K562 (cell line): ENCODE data around the gene PHTF2. TPM values are rescaled to one million over a fixed set of nuclear protein-coding genes. Genes with fewer than 3 reads are reported as not detected.

Source experiments
- ATAC-seq: fragments of 200-7000 bp; cut with Tn5 transposase; 3 replicates; pipeline ENCODE4 v1.9.1; 2020; ENCODE audit warnings: moderate library complexity
- BruUV-seq: library from RNA; stranded (reverse); fragments of 400-500 nt; replicated peaks from 2 replicates; lab custom pipeline; 2021; lab: Mats Ljungman, UMichigan
- CTCF ChIA-PET: fragments of 300-600 bp; formaldehyde crosslinking; extraction: SDS; loops from one replicate; lab custom pipeline; 2021; ENCODE audit warnings: low intra/inter-chr PET ratio; lab: Yijun Ruan, JAX
- POLR2A ChIA-PET: fragments of 300-600, 350-650 bp; sonication (Branson Sonifier 250); formaldehyde crosslinking; extraction: SDS; loops from one replicate; lab custom pipeline; 2021; ENCODE audit warnings: antibody characterized with exemption, inconsistent platforms; lab: Yijun Ruan, JAX
- DNase-seq, 4 experiments: peaks; one replicate each; pipeline versions ENCODE4 v3.0.0 to v3.0.0-alpha.2; 2011 to 2018; ENCODE audit warnings: low spot score in 3 of 4, mixed read lengths in 3 of 4; ENCODE audit errors: extremely low read depth in 1 of 4
- FAIRE-seq: peaks from 2 replicates; lab custom pipeline; 2011; peaks lifted over from hg19 to GRCh38; lab: Jason Lieb, UNC
- H2AFZ ChIP-seq: 2 replicates; pipeline ENCODE4 v1.6.0; 2011; ENCODE audit warnings: low read depth, low read length, control low read depth, inconsistent platforms
- H3K27ac ChIP-seq: fragments of 200-600 bp; 3 replicates; pipeline ENCODE4 v1.8.0; 2011; ENCODE audit warnings: low read depth, mild to moderate bottlenecking, control low read depth, inconsistent platforms, low read length, moderate library complexity, mixed read lengths; ENCODE audit errors: extremely low read depth
- H3K27me3 ChIP-seq, 2 experiments: fragments of 300-600 bp in 1 of 2; 2 replicates in 1 of 2; 3 replicates in 1 of 2; pipeline versions ENCODE4 v1.6.0 to v1.8.0; 2011; ENCODE audit warnings: inconsistent platforms in 2 of 2, low read length in 2 of 2, mild to moderate bottlenecking in 1 of 2, mixed read lengths in 1 of 2, moderate library complexity in 1 of 2; ENCODE audit not compliant: control insufficient read depth in 2 of 2, insufficient read depth in 2 of 2
- H3K36me3 ChIP-seq: fragments of 300-600 bp; 3 replicates; pipeline ENCODE4 v1.8.0; 2011; ENCODE audit warnings: mild to moderate bottlenecking, low read length, inconsistent platforms; ENCODE audit not compliant: control insufficient read depth, insufficient read depth
- H3K4me1 ChIP-seq, 2 experiments: fragments of 200-600 bp in 1 of 2; replicated peaks in 1 of 2; 2 replicates in 1 of 2; 3 replicates in 1 of 2; pipeline versions ENCODE4 v1.5.1 to v1.8.0; 2011; ENCODE audit warnings: inconsistent platforms in 2 of 2, low read length in 2 of 2, mild to moderate bottlenecking in 1 of 2, mixed read lengths in 1 of 2, moderate library complexity in 1 of 2; ENCODE audit not compliant: control insufficient read depth in 2 of 2, insufficient read depth in 2 of 2
- H3K4me2 ChIP-seq: 2 replicates; pipeline ENCODE4 v1.6.1; 2011; ENCODE audit warnings: low read length, control low read depth, inconsistent platforms, mixed read lengths; ENCODE audit not compliant: insufficient read depth
- H3K4me3 ChIP-seq: fragments of 200-600 bp; sonication (generic), shearing (Covaris generic); 2 replicates; pipeline ENCODE4 v1.5.1; 2016; ENCODE audit warnings: control low read depth, inconsistent platforms
- H3K79me2 ChIP-seq: fragments of 200-600 bp; 3 replicates; pipeline ENCODE4 v1.8.0; 2011; ENCODE audit warnings: low read length, inconsistent platforms; ENCODE audit not compliant: control insufficient read depth, insufficient read depth
- H3K9ac ChIP-seq, 2 experiments: 2 replicates each; pipeline versions ENCODE4 v1.6.0 to v1.6.1; 2011; ENCODE audit warnings: low read depth in 2 of 2, low read length in 2 of 2, control low read depth in 1 of 2, inconsistent platforms in 1 of 2, mild to moderate bottlenecking in 1 of 2, mixed read lengths in 1 of 2; ENCODE audit not compliant: insufficient read depth in 1 of 2
- H3K9me1 ChIP-seq: one replicate; pipeline ENCODE4 v1.6.0; 2011; ENCODE audit warnings: inconsistent platforms, mild to moderate bottlenecking, low read length, moderate library complexity; ENCODE audit not compliant: control insufficient read depth, insufficient read depth
- H3K9me3 ChIP-seq: replicated peaks from 2 replicates; pipeline ENCODE4 v1.5.1; 2011; ENCODE audit warnings: low read depth, low read length, inconsistent platforms; ENCODE audit not compliant: control insufficient read depth, insufficient read depth
- H4K20me1 ChIP-seq: replicated peaks from 2 replicates; pipeline ENCODE4 v1.6.1; 2011; ENCODE audit warnings: low read length, inconsistent platforms, mixed read lengths; ENCODE audit not compliant: control insufficient read depth, insufficient read depth
- CTCF ChIP-seq, 3 experiments: IDR thresholded peaks in 2 of 3; conservative IDR thresholded peaks in 1 of 3; 2 replicates each; pipeline ENCODE4 v1.5.1; 2011 to 2012; ENCODE audit warnings: low read length in 3 of 3, mild to moderate bottlenecking in 3 of 3, control low read depth in 2 of 3, improper control_type of control experiment in 1 of 3, inconsistent platforms in 1 of 3, low read depth in 1 of 3, mixed read lengths in 1 of 3, moderate library complexity in 1 of 3; ENCODE audit not compliant: insufficient read depth in 2 of 3
- GTF2F1 ChIP-seq: IDR thresholded peaks from 2 replicates; pipeline ENCODE4 v1.6.1; 2011; ENCODE audit warnings: low read depth, low read length, improper control_type of control experiment
- JUND ChIP-seq, 2 experiments: IDR thresholded peaks; 2 replicates in 1 of 2; 3 replicates in 1 of 2; pipeline ENCODE4 v1.6.1; 2011; ENCODE audit warnings: borderline replicate concordance in 2 of 2, low read depth in 2 of 2, low read length in 2 of 2, improper control_type of control experiment in 1 of 2, missing biosample characterization in 1 of 2, missing genetic modification characterization in 1 of 2, missing genetic modification reagents in 1 of 2
- MCM7 ChIP-seq, 2 experiments: fragments of 450-650 bp; IDR thresholded peaks; 2 replicates each; pipeline ENCODE4 v1.6.1; 2016 to 2018
- MIER1 ChIP-seq: fragments of 450-650 bp; IDR thresholded peaks from 2 replicates; pipeline ENCODE4 v1.6.1; 2016; ENCODE audit warnings: antibody characterized with exemption, mild to moderate bottlenecking, low read depth
- MTA2 ChIP-seq: fragments of 450-650 bp; IDR thresholded peaks from 2 replicates; pipeline ENCODE4 v1.6.1; 2016; ENCODE audit warnings: low read depth
- RAD21 ChIP-seq, 2 experiments: fragments of 250-450 bp in 1 of 2; fragments of 450-650 bp in 1 of 2; sonication (Bioruptor Pico) in 1 of 2; formaldehyde crosslinking in 1 of 2; IDR thresholded peaks in 1 of 2; conservative IDR thresholded peaks in 1 of 2; 2 replicates each; pipeline versions ENCODE4 v1.4.0 to v1.8.0; 2020 to 2022; ENCODE audit warnings: mild to moderate bottlenecking in 2 of 2, moderate library complexity in 1 of 2
- RCOR1 ChIP-seq, 2 experiments: IDR thresholded peaks; 2 replicates each; pipeline ENCODE4 v1.6.1; 2012; ENCODE audit warnings: low read depth in 2 of 2, low read length in 2 of 2, borderline replicate concordance in 1 of 2, improper control_type of control experiment in 1 of 2
- SPI1 ChIP-seq: IDR thresholded peaks from 2 replicates; pipeline ENCODE4 v1.6.1; 2011; ENCODE audit warnings: low read depth, low read length, control low read depth, borderline replicate concordance
- ZNF384 ChIP-seq: IDR thresholded peaks from 2 replicates; pipeline ENCODE4 v1.6.1; 2012; ENCODE audit warnings: low read depth, low read length, improper control_type of control experiment
- WGBS: fragments of 100-300 bp; shearing (Covaris generic); methylation state at CpG from one replicate; pipeline ENCODE4 v1.1.6; 2016; ENCODE audit warnings: low coverage, mixed read lengths; ENCODE audit not compliant: insufficient coverage; ENCODE audit errors: missing lambda C conversion rate; 5-methylcytosine and 5-hydroxymethylcytosine counted together
- in situ Hi-C: fragments of 300-500 bp; cut with MboI; formaldehyde crosslinking; loops from 4 replicates; pipeline ENCODE4 v1.15.0; 2018; ENCODE audit warnings: inconsistent platforms, mixed read lengths
- intact Hi-C: fragments of 100-400 bp; cut with micrococcal nuclease; formaldehyde crosslinking; loops from 2 replicates; pipeline ENCODE4 v1.14.2; 2022
- polyA plus RNA-seq, 8 experiments: library from polyadenylated mRNA; depleted of rRNA in 4 of 8; stranded (reverse) in 5 of 8; unstranded in 3 of 8; fragments of >200 nt; fragmentation: Nextera tagmentation in 2 of 8; fragmentation: Illumina TruSeq in 1 of 8; extraction: Ambion mirVana in 2 of 8; extraction: Trizol in 1 of 8; gene quantifications; 2 replicates each; pipeline versions ENCODE4 v1.2.1 to v1.2.3, GENCODE V29; 2011 to 2014; ENCODE audit warnings: inconsistent platforms in 1 of 8, missing spikeins in 1 of 8
- total RNA-seq, 7 experiments: library from RNA; depleted of rRNA in 6 of 7; stranded (reverse); fragments of >200 nt in 6 of 7; fragmentation: Illumina TruSeq in 2 of 7; extraction: Trizol in 2 of 7; gene quantifications; 2 replicates each; pipeline versions ENCODE4 v1.2.1 to v1.2.3, GENCODE V29; 2011 to 2021; ENCODE audit warnings: low replicate concordance in 1 of 7
- TF ChIP-seq, protein P1 (sequence below): fragments of 450-650 bp; IDR thresholded peaks from 2 replicates; pipeline ENCODE4 v1.6.1; 2016
- TF ChIP-seq, protein P2 (sequence below): IDR thresholded peaks from 2 replicates; pipeline ENCODE4 v1.6.1; 2012; ENCODE audit warnings: low read depth, low read length, improper control_type of control experiment, borderline replicate concordance

Gene PHTF2
- total and polyA plus RNA-seq, 9 of the 15 experiments (the other 6 are each of a cell fraction or from before 2014, with no cell fraction given) = 17.9 to 43.6 (median 25.4) TPM

DNA sequence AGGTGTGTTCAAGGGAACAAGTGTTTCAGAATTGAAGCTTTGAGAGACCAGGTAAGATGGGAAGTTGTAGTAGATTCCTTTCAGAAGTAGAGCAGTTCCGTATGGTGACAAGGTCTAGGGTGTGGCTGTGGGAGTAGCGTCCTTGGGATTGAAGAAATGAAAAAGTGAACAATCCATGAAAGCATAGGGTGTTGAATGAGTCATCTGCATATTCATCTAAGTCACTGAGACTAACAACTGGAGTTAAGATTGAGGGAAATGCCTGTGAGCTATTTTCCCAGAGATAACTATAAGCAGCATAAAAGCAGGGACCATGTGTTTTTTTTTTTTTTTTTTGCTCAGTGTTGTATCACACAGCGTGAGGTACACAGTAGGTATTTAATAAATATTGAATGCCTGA, 134.8 kb downstream of the PHTF2 start (continued):
- TF ChIP-seq GTF2F1 (no peak), MIER1 (no peak), RCOR1 (IDR thresholded peaks at IDR 0.05; ENCODE audit: borderline replicate concordance in 1 of 2, low read depth in 2 of 2, low read length in 2 of 2) (peak in 1 of 2 experiments; percentile 59; a peak in 2 of 4 replicates), MCM7 (IDR thresholded peaks at IDR 0.05) (no peak), JUND (IDR thresholded peaks at IDR 0.05; ENCODE audit: borderline replicate concordance, low read depth, low read length) (peak; percentile 92), JUND (tag; IDR thresholded peaks at IDR 0.05; ENCODE audit: borderline replicate concordance, low read depth, low read length) (peak; percentile 93), MTA2 (no peak)
- TF ChIP-seq, protein P1, sequence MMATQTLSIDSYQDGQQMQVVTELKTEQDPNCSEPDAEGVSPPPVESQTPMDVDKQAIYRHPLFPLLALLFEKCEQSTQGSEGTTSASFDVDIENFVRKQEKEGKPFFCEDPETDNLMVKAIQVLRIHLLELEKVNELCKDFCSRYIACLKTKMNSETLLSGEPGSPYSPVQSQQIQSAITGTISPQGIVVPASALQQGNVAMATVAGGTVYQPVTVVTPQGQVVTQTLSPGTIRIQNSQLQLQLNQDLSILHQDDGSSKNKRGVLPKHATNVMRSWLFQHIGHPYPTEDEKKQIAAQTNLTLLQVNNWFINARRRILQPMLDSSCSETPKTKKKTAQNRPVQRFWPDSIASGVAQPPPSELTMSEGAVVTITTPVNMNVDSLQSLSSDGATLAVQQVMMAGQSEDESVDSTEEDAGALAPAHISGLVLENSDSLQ = peak; percentile 76

- Histone ChIP-seq H2AFZ (no peak overlapping the region), H3K36me3 (peaks cover 4% of the 10 kb centered on the region; the same call in 2 of the 3 replicates), H3K9ac (no peak overlapping the region), H3K4me1 (peaks cover 0 to 10% of the 10 kb centered on the region in 2 experiments; a peak in 2 of 5 replicates), H4K20me1 (no peaks in the 10 kb centered on the region), H3K9me3 (no peaks in the 10 kb centered on the region), H3K27ac (no peak overlapping the region), H3K9me1 (no peaks in the 10 kb centered on the region), H3K4me3 (no peak overlapping the region), H3K79me2 (no peaks in the 10 kb centered on the region), H3K27me3 (no peaks in the 10 kb centered on the region), H3K4me2 (no peak overlapping the region)
- intact Hi-C loops = loop anchor here (2.0 kb wide), 1 partner anchor 177 kb away; no protein-coding TSS in a partner anchor
- FAIRE-seq (no peak), DNase-seq (peak in 1 of 4 experiments; percentile 17), ATAC-seq (no peak)
- no TSS peak for BruUV-seq
- ChIA-PET POLR2A (interaction anchor here (0.6 to 1.0 kb wide), 3 partner anchors 9 to 135 kb away, joined by 3 to 7 read pairs (median 3); no protein-coding TSS in a partner anchor), CTCF (interaction anchor here (0.6 to 1.7 kb wide), 3 partner anchors 159 to 1420 kb away, joined by 3 to 11 read pairs (median 3); no protein-coding TSS in a partner anchor)
- in situ Hi-C loops = no loop called here
- WGBS = 75% methylated on average over 1 of the region's 1 CpG
- TF ChIP-seq ZNF384 = peak; percentile 26; the same call in 1 of the 2 replicates
- peak in 2 of 3 experiments; percentile 6 to 55; a peak in 2 of 6 replicates for TF ChIP-seq CTCF (IDR thresholded peaks at IDR 0.05 in 2 of 3, conservative IDR thresholded peaks at IDR 0.05 in 1 of 3; ENCODE audit: insufficient read depth in 2 of 3, low read depth in 1 of 3, low read length in 3 of 3)
- TF ChIP-seq SPI1 = peak; percentile 89
- TF ChIP-seq RAD21 (CRISPR knock-in tag; conservative IDR thresholded peaks at IDR 0.05 in 1 of 2, IDR thresholded peaks at IDR 0.05 in 1 of 2) = peak; percentile 22 to 38; a peak in 2 of 4 replicates
- TF ChIP-seq, protein P2, sequence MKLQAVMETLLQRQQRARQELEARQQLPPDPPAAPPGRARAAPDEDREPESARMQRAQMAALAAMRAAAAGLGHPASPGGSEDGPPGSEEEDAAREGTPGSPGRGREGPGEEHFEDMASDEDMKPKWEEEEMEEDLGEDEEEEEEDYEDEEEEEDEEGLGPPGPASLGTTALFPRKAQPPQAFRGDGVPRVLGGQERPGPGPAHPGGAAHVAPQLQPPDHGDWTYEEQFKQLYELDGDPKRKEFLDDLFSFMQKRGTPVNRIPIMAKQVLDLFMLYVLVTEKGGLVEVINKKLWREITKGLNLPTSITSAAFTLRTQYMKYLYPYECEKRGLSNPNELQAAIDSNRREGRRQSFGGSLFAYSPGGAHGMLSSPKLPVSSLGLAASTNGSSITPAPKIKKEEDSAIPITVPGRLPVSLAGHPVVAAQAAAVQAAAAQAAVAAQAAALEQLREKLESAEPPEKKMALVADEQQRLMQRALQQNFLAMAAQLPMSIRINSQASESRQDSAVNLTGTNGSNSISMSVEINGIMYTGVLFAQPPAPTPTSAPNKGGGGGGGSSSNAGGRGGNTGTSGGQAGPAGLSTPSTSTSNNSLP = peak; percentile 37; the same call in 1 of the 2 replicates
These were observed 137.2 kb downstream of the PHTF2 start for GRCh38 chr7:77935652-77936348.
